Nucleus accumbens (tissue), 56 donors: Measurements from ENCODE around the gene TRIM67.
A peak's percentile ranks its signal among the peaks of the same experiment; 100 is the strongest.
"Not testable (repeated sequence)": the region's sequence is repeated elsewhere in the genome, so short reads cannot be mapped to it uniquely, and the experiment has no call there.

Experiments used
- DNase-seq, 56 donors: peaks; one replicate each; lab custom pipeline; 2025; lab: John Stamatoyannopoulos, UW

TRIM67 gene

GRCh38 chr1:231201979-231202633 lies 40.2 kb downstream of the TRIM67 start:
- no peak for DNase-seq

- DNase-seq: no peak
Observed at GRCh38 chr1:231203259-231204057, 41.6 kb downstream of the TRIM67 start.

GRCh38 chr1:231206856-231207255 lies 45.0 kb downstream of the TRIM67 start:
- peak in 1 of 56 donors; percentile 21 for DNase-seq

- no peak for DNase-seq
Observed at GRCh38 chr1:231207437-231207836, 45.6 kb downstream of the TRIM67 start.

- no peak for DNase-seq
Observed at GRCh38 chr1:231208980-231209379, 47.1 kb downstream of the TRIM67 start.

- DNase-seq: no peak
Observed at GRCh38 chr1:231209531-231209930, 47.7 kb downstream of the TRIM67 start.

- no peak for DNase-seq
Observed at GRCh38 chr1:231210126-231210525, 48.3 kb downstream of the TRIM67 start.

GRCh38 chr1:231211005-231211857 lies 49.4 kb downstream of the TRIM67 start:
- DNase-seq: peak in 52 of 56 donors; percentile 16 to 89 (median 66)

GRCh38 chr1:231212301-231212700 lies 50.4 kb downstream of the TRIM67 start:
- DNase-seq: not testable (repeated sequence)

- DNase-seq: no peak
Observed at GRCh38 chr1:231213831-231214573, 52.1 kb downstream of the TRIM67 start.

GRCh38 chr1:231214918-231215680 lies 53.2 kb downstream of the TRIM67 start:
- DNase-seq: peak in 19 of 56 donors; percentile 4 to 52 (median 21)

- no peak for DNase-seq
Observed at GRCh38 chr1:231215681-231216385, 54.0 kb downstream of the TRIM67 start.

GRCh38 chr1:231216498-231216897 lies 54.6 kb downstream of the TRIM67 start:
- no peak for DNase-seq

GRCh38 chr1:231217056-231217455 lies 55.2 kb downstream of the TRIM67 start:
- DNase-seq: no peak

- no peak for DNase-seq
Observed at GRCh38 chr1:231218078-231218477, 56.2 kb downstream of the TRIM67 start.

GRCh38 chr1:231219422-231220401 lies 57.9 kb downstream of the TRIM67 start:
- DNase-seq: no peak

GRCh38 chr1:231220801-231221200 lies 58.9 kb downstream of the TRIM67 start:
- DNase-seq: no peak

- DNase-seq: no peak
Observed at GRCh38 chr1:231226156-231226555, 64.3 kb downstream of the TRIM67 start.
